Measurements from ENCODE around the gene AFMID. TPM values are rescaled to one million over a fixed set of nuclear protein-coding genes. Genes with fewer than 3 reads are reported as not detected.

Gene AFMID
- total and polyA plus RNA-seq, 2 of the 13 experiments (the other 11 are each of a cell fraction or from before 2014, with no cell fraction given): 249 to 270 TPM

- TF ChIP-seq HBP1 (CRISPR knock-in tag; IDR thresholded peaks at IDR 0.05; ENCODE audit: low read depth): no peak
- TF ChIP-seq ZSCAN21 (CRISPR knock-in tag; IDR thresholded peaks at IDR 0.05; ENCODE audit: borderline replicate concordance): no peak
- TF ChIP-seq NFYC (CRISPR knock-in tag; IDR thresholded peaks at IDR 0.05): peak; percentile 65
- TF ChIP-seq IRF1 (CRISPR knock-in tag; IDR thresholded peaks at IDR 0.05; ENCODE audit: low read depth): no peak
- no peak for TF ChIP-seq DNMT1 (CRISPR knock-in tag; IDR thresholded peaks at IDR 0.05)
- 0 out of 2 replicates have a peak, but pooled peaks have one; percentile 29 for TF ChIP-seq ZBTB38 (CRISPR knock-in tag; IDR thresholded peaks at IDR 0.05)
- no peak for TF ChIP-seq ZNF33B (CRISPR knock-in tag; IDR thresholded peaks at IDR 0.05)
- TF ChIP-seq ZXDC (CRISPR knock-in tag; IDR thresholded peaks at IDR 0.05): no peak
- 0 out of 2 replicates have a peak, but pooled peaks have one; percentile 26 for TF ChIP-seq YEATS2 (CRISPR knock-in tag; IDR thresholded peaks at IDR 0.05; ENCODE audit: borderline replicate concordance)
- TF ChIP-seq BRF2 (CRISPR knock-in tag; IDR thresholded peaks at IDR 0.05): no peak
- no peak for TF ChIP-seq ZFP82 (CRISPR knock-in tag; IDR thresholded peaks at IDR 0.05; ENCODE audit: borderline replicate concordance)
- no peak for TF ChIP-seq ZNF781 (CRISPR knock-in tag; IDR thresholded peaks at IDR 0.05; ENCODE audit: borderline replicate concordance, not compliant biosample characterization)
- TF ChIP-seq NFIC (IDR thresholded peaks at IDR 0.05; ENCODE audit: low read length): no peak
- TF ChIP-seq CENPT (CRISPR knock-in tag; IDR thresholded peaks at IDR 0.05; ENCODE audit: low read depth): no peak
- no peak for TF ChIP-seq ZNF367 (CRISPR knock-in tag; IDR thresholded peaks at IDR 0.05; ENCODE audit: borderline replicate concordance)
- TF ChIP-seq ATF7 (IDR thresholded peaks at IDR 0.05): no peak
- TF ChIP-seq ATF7 (CRISPR knock-in tag; IDR thresholded peaks at IDR 0.05): no peak
- 0 out of 2 replicates have a peak, but pooled peaks have one; percentile 47 for TF ChIP-seq AKAP8 (CRISPR knock-in tag; IDR thresholded peaks at IDR 0.05)
- TF ChIP-seq ATF3 (CRISPR knock-in tag; IDR thresholded peaks at IDR 0.05): no peak
- no peak for TF ChIP-seq ISX (CRISPR knock-in tag; conservative IDR thresholded peaks at IDR 0.05)
- no peak for TF ChIP-seq ONECUT2 (CRISPR knock-in tag; IDR thresholded peaks at IDR 0.05)
- no peak for TF ChIP-seq TARDBP (CRISPR knock-in tag; IDR thresholded peaks at IDR 0.05)
- no peak for TF ChIP-seq ZNF30 (CRISPR knock-in tag; IDR thresholded peaks at IDR 0.05)
- no peak for TF ChIP-seq HDAC2 (CRISPR knock-in tag; IDR thresholded peaks at IDR 0.05)
- TF ChIP-seq FOXK2 (IDR thresholded peaks at IDR 0.05): no peak
Measured at GRCh38 chr17:78168903-78169793, 18.0 kb upstream of the AFMID start (continued).

Data from HepG2 (cell line).